Measurements from ENCODE around the gene SLC7A8.

- TF ChIP-seq POLR2A (IDR thresholded peaks at IDR 0.05; ENCODE audit: low read depth, low read length) (no peak), PAX5 (IDR thresholded peaks at IDR 0.05; ENCODE audit: insufficient read depth, low read length, severe bottlenecking) (no peak), POLR2AphosphoS5 (IDR thresholded peaks at IDR 0.05; ENCODE audit: low read depth, low read length) (no peak)
These were observed 35.6 kb upstream of the SLC7A8 start for GRCh38 chr14:23219075-23219474.
